Motor neuron (in vitro differentiated cells): Measurements from ENCODE around the gene CD244. TPM values are rescaled to one million over a fixed set of nuclear protein-coding genes. Genes with fewer than 3 reads are reported as not detected.
"Not testable (repeated sequence)": the region's sequence is repeated elsewhere in the genome, so short reads cannot be mapped to it uniquely, and the experiment has no call there.

ENCODE experiments used
- ATAC-seq, 8 experiments: fragments of 200-7000 bp; cut with Tn5 transposase; replicated peaks in 6 of 8; 2 replicates each; pipeline ENCODE4 v1.8.0; 2021; ENCODE audit warnings: mild to moderate bottlenecking in 8 of 8, moderate library complexity in 8 of 8
- H3K27ac ChIP-seq, 2 donors: fragments of 250-450 bp; sonication (Bioruptor Pico); 2 replicates each; pipeline ENCODE4 v1.9.0; 2021; ENCODE audit warnings: antibody characterized with exemption in 2 of 2, mild to moderate bottlenecking in 2 of 2, moderate library complexity in 1 of 2
- H3K4me1 ChIP-seq, 2 donors: fragments of 250-450 bp; sonication (Bioruptor Pico); replicated peaks in 1 of 2; 2 replicates each; pipeline ENCODE4 v1.6.1; 2021; ENCODE audit warnings: antibody characterized with exemption in 2 of 2, mild to moderate bottlenecking in 2 of 2, moderate library complexity in 1 of 2
- H3K4me3 ChIP-seq, 5 donors: fragments of 250-450 bp; sonication (Bioruptor Pico); 2 replicates each; pipeline ENCODE4 v1.9.0; 2021; ENCODE audit warnings: antibody characterized with exemption in 5 of 5, mild to moderate bottlenecking in 5 of 5, moderate library complexity in 4 of 5
- WGBS, 10 experiments: fragments of 450-650 bp; shearing (Covaris generic); methylation state at CpG; one replicate each; pipeline ENCODE4 v1.0.0; 2022; 5-methylcytosine and 5-hydroxymethylcytosine counted together
- in situ Hi-C, 9 experiments: fragments of 400-800 bp; cut with MboI; loops; one replicate each; pipeline ENCODE4 v1.15.0; 2021; ENCODE audit warnings: low sequenced_read_pairs in 9 of 9, low pct_unique_long_range_greater_than_20kb in 2 of 9; ENCODE audit not compliant: unreplicated experiment in 9 of 9
- total RNA-seq, 8 experiments: library from RNA; unstranded; fragments of 300-600 nt; gene quantifications; 2 replicates each; pipeline versions ENCODE4 v1.2.3 to v1.2.4, GENCODE V29; 2022

Gene CD244
- total RNA-seq: 1 to 10 TPM in 1 of 8 experiments, under 1 TPM in 4, not detected in 3; 0.08 to 3.7 (median 0.31) TPM

- Histone ChIP-seq H3K4me1 (no peaks in the 10 kb centered on the region), H3K27ac (no peak within 1 kb of the TSS), H3K4me3 (no peak within 1 kb of the TSS)
- ATAC-seq: peak in 3 of 8 experiments; percentile 69 to 87 (median 71)
- WGBS, 10 experiments: 0 to 100% (median 71%) methylated on average over 1 to 9 of the region's 12 CpGs
- in situ Hi-C loops: no loop called here
Measured at GRCh38 chr1:160862203-160863060, at the start of gene CD244. CD244 (minus strand) TSS chr1:160862887; CDS start chr1:160862677, 210 bp downstream.

- H3K4me3 ChIP-seq: no peak overlapping the region
- 0 to 67% (median 22%) methylated on average over 1 to 2 of the region's 2 CpGs; no CpG with 5 or more reads in 3 of the 10 experiments for WGBS, 10 experiments
- H3K27ac ChIP-seq: no peak overlapping the region
- no peak for ATAC-seq
- in situ Hi-C loops: no loop called here
- no peaks in the 10 kb centered on the region for H3K4me1 ChIP-seq
Measured at GRCh38 chr1:160911925-160912324, 49.2 kb upstream of the CD244 start.

GRCh38 chr1:160911441-160911840 lies 48.8 kb upstream of the CD244 start:
- in situ Hi-C loops: no loop called here
- Histone ChIP-seq H3K4me1 (no peaks in the 10 kb centered on the region), H3K27ac (no peak overlapping the region), H3K4me3 (no peak overlapping the region)
- 17 to 91% (median 70%) methylated on average over 2 to 6 of the region's 7 CpGs; no CpG with 5 or more reads in 4 of the 10 experiments for WGBS, 10 experiments
- ATAC-seq: no peak

GRCh38 chr1:160910170-160910750 lies 47.6 kb upstream of the CD244 start:
- no peak overlapping the region for H3K4me3 ChIP-seq

DNA sequence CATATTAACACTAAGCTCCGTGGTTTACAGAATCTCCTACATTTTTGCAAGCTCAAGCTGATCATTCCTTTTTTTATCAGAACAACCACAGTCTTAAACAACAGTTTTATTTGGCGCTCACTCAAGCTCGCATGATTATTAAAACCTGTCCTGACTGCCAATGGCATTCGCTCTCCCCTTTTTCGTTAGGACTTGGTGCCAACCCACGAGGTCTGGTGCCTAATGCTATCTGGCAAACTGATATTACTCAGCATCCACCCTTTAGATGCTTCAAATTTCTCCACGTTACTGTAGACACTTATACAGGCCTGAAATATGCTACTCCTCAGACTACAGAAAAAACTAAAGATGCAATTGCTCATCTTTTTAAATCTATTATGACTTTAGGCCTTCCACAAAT lies 45.3 kb upstream of the CD244 start:
- H3K4me1 ChIP-seq: no peaks in the 10 kb centered on the region
- H3K4me3 ChIP-seq: no peak overlapping the region
- no peak overlapping the region for H3K27ac ChIP-seq
- no peak for ATAC-seq
- in situ Hi-C loops: no loop called here
- 17 to 84% (median 69%) methylated on average over 1 to 7 of the region's 7 CpGs for WGBS, 10 experiments

More at GRCh38 chr1:160910170-160910750, 47.6 kb upstream of the CD244 start:
- H3K27ac ChIP-seq: no peak overlapping the region
- H3K4me1 ChIP-seq: no peaks in the 10 kb centered on the region
- in situ Hi-C loops: no loop called here
- ATAC-seq: no peak
- 21 to 90% (median 50%) methylated on average over 1 to 6 of the region's 6 CpGs; no CpG with 5 or more reads in 3 of the 10 experiments for WGBS, 10 experiments

- 32 to 100% (median 69%) methylated on average over 1 to 4 of the region's 4 CpGs; no CpG with 5 or more reads in 1 of the 10 experiments for WGBS, 10 experiments
- no peak overlapping the region for H3K4me3 ChIP-seq
- no peak for ATAC-seq
- H3K4me1 ChIP-seq: no peaks in the 10 kb centered on the region
- in situ Hi-C loops: no loop called here
- H3K27ac ChIP-seq: no peak overlapping the region
Measured at GRCh38 chr1:160905617-160905989, 42.9 kb upstream of the CD244 start.

DNA sequence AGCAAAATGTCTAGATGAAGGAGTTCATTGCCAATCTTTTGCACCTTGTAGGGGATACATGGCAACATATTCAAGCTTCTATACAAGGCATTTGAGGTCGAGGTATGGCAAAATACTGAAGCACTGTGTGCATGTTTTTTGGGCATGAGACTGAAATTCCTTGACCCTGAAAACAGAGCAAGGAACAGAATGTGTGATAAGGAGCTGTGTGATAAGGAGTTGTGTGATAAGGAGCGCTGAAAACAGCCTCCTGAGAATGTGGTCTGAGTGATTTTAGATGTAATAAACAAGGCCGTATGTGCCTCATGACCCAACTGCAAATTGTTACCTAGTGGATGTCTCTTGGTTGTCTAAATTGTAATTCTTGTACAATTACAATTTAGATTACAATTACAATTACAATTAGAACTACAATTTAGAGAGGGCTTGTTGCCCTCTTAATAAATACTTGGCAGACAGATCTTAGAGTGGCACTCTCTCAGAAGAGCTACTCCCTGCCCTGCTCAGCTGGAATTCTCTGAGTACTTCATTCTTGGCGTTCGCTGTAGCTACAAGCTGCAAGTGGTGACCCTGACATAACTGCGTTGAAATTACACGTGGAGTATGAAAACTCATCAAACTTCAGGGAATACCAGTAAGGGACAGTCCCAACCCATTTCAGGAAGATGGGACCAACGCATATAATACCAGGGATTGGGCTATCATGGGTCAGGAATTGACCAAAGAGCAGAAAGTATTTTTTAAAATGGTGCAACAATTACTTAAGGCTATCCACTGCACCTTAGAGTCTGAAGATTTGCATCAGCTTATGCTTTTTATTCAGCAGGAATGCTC lies 42.3 kb upstream of the CD244 start:
- in situ Hi-C loops: no loop called here
- 0 to 90% (median 77%) methylated on average over 1 to 8 of the region's 8 CpGs for WGBS, 10 experiments
- H3K4me1 ChIP-seq: no peaks in the 10 kb centered on the region
- no peak for ATAC-seq
- no peak overlapping the region for H3K27ac ChIP-seq
- no peak overlapping the region for H3K4me3 ChIP-seq

DNA sequence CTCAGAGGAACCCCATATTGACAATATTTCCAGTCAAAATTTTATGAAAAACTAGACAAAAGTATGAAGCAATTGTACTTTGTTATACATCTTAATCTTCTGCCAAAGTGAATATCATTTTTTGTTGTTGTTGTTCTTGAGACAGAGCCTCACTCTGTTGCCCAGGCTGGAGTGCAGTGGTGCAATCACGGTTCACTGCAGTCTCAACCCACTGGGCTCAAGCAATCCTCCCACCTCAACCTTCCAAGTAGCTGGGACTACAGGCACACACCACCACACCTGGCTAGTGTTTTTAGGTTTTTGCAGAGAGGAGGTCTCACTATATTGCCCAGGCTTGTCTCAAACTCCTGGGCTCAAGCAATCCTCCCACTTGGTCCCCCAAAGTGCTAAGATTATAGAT lies 39.6 kb upstream of the CD244 start:
- H3K4me1 ChIP-seq, H3K4me3 ChIP-seq, ATAC-seq, in situ Hi-C loops, H3K27ac ChIP-seq: not testable (repeated sequence)
- WGBS, 10 experiments: 43 to 100% (median 66%) methylated on average over 1 of the region's 1 CpG; no CpG with 5 or more reads in 4 of the 10 experiments

DNA sequence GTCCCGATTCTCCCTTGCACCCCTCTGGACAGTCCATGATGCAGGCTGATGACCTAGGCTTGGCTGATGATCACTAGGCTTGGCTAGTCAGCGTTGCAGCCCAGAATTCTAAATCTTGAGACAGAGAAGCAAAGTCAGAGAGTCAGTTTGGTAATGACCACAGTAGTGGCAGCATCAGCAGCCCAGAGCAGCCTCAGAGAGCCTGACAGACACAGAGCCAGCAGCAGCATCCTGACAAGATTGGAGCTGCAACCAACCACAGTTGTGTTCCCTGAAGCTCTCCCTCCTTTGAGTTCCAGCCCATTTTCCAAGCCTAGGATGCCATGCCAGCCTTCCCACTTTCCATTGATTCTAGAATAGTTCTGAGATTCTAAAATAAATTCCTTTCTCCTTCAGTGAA lies 39.1 kb upstream of the CD244 start:
- H3K4me1 ChIP-seq: no peaks in the 10 kb centered on the region
- H3K27ac ChIP-seq: no peak overlapping the region
- H3K4me3 ChIP-seq: no peak overlapping the region
- 0 to 90% (median 80%) methylated on average over 1 to 2 of the region's 2 CpGs; no CpG with 5 or more reads in 3 of the 10 experiments for WGBS, 10 experiments
- in situ Hi-C loops: no loop called here
- no peak for ATAC-seq

DNA sequence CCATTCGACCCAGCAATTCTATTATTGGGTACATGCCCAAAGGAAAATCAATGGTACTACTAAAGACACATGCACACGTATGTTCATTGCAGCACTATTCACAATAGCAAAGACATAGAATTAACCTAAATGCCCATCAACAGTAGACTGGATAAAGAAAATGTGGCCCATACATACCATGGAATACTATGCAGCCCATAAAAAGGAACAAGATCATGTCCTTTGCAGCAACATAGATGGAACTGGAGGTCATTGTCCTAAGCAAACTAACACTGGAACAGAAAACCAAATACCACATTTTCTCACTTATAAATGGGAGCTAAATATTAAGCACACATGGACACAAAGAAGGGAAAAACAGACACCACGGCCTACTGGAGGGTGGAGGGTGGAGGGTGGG lies 38.0 kb upstream of the CD244 start:
- H3K4me3 ChIP-seq, H3K27ac ChIP-seq, ATAC-seq, in situ Hi-C loops, H3K4me1 ChIP-seq: not testable (repeated sequence)
- WGBS, 10 experiments: 0 to 100% (median 50%) methylated on average over 1 to 3 of the region's 3 CpGs

GRCh38 chr1:160894368-160895135 lies 31.9 kb upstream of the CD244 start:
- H3K27ac ChIP-seq, H3K4me3 ChIP-seq, in situ Hi-C loops, ATAC-seq, H3K4me1 ChIP-seq: not testable (repeated sequence)
- WGBS, 10 experiments: 0 to 100% (median 80%) methylated on average over 1 to 7 of the region's 18 CpGs; no CpG with 5 or more reads in 3 of the 10 experiments

GRCh38 chr1:160891474-160891873 lies 28.8 kb upstream of the CD244 start:
- 0 to 100% (median 40%) methylated on average over 1 to 2 of the region's 2 CpGs; no CpG with 5 or more reads in 3 of the 10 experiments for WGBS, 10 experiments
- ATAC-seq: no peak
- Histone ChIP-seq H3K27ac (no peak overlapping the region), H3K4me1 (no peaks in the 10 kb centered on the region), H3K4me3 (no peak overlapping the region)
- in situ Hi-C loops: no loop called here
